ENCODE measurements around the gene VCP.

The VCP gene

DNA sequence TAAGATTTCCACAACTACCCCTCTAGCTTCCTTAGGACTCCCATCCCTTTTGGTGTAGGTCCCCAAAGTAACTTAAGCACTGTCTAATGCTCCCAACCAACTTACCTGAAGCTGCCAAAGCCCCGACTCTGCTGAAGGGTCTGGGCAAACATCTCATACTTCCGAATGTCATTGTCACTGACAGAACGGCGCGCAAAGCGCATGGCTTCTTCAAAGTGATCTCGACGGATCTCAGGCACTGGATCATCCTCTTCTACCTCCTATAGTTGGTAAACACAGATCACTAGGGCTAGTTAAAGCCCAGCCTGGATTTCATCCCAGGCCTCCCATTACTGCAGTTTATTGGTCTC lies 15.2 kb downstream of the VCP start:
- H3K27ac ChIP-seq (ENCODE audit: extremely low read depth, low read depth, low read length), result no peak overlapping the region
- H3K9me3 ChIP-seq (ENCODE audit: control insufficient read depth, insufficient read depth, low read depth, low read length), result no peaks in the 10 kb centered on the region
- no peaks in the 10 kb centered on the region for H3K4me1 ChIP-seq (ENCODE audit: control insufficient read depth, insufficient read depth, low read length)
- no peak for TF ChIP-seq ZNF366 (tag by site-specific recombination; conservative IDR thresholded peaks at IDR 0.05)
- no peak for TF ChIP-seq SALL2 (tag by site-specific recombination; IDR thresholded peaks at IDR 0.05; ENCODE audit: borderline replicate concordance)
- no peak for TF ChIP-seq ZNF404 (tag by site-specific recombination; IDR thresholded peaks at IDR 0.05)
- no peak for TF ChIP-seq ZNF10 (tag by site-specific recombination; IDR thresholded peaks at IDR 0.05)
- TF ChIP-seq ZNF350 (tag by site-specific recombination; IDR thresholded peaks at IDR 0.05), result no peak
- TF ChIP-seq ZNF704 (tag by site-specific recombination; IDR thresholded peaks at IDR 0.05), result no peak
- TF ChIP-seq, protein P1, sequence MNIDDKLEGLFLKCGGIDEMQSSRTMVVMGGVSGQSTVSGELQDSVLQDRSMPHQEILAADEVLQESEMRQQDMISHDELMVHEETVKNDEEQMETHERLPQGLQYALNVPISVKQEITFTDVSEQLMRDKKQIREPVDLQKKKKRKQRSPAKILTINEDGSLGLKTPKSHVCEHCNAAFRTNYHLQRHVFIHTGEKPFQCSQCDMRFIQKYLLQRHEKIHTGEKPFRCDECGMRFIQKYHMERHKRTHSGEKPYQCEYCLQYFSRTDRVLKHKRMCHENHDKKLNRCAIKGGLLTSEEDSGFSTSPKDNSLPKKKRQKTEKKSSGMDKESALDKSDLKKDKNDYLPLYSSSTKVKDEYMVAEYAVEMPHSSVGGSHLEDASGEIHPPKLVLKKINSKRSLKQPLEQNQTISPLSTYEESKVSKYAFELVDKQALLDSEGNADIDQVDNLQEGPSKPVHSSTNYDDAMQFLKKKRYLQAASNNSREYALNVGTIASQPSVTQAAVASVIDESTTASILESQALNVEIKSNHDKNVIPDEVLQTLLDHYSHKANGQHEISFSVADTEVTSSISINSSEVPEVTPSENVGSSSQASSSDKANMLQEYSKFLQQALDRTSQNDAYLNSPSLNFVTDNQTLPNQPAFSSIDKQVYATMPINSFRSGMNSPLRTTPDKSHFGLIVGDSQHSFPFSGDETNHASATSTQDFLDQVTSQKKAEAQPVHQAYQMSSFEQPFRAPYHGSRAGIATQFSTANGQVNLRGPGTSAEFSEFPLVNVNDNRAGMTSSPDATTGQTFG (tag by site-specific recombination; IDR thresholded peaks at IDR 0.05; ENCODE audit: borderline replicate concordance), result no peak
- TF ChIP-seq KLF16 (tag by site-specific recombination; IDR thresholded peaks at IDR 0.05), result no peak
- no peak for TF ChIP-seq ZNF488 (tag by site-specific recombination; IDR thresholded peaks at IDR 0.05)
- TF ChIP-seq PRDM6 (tag by site-specific recombination; IDR thresholded peaks at IDR 0.05), result no peak
- TF ChIP-seq ZNF501 (tag by site-specific recombination; IDR thresholded peaks at IDR 0.05), result no peak
- TF ChIP-seq ZNF560 (tag by site-specific recombination; IDR thresholded peaks at IDR 0.05; ENCODE audit: borderline replicate concordance), result no peak
- no peak for TF ChIP-seq HOXA7 (CRISPR knock-in tag; IDR thresholded peaks at IDR 0.05; ENCODE audit: borderline replicate concordance)
- TF ChIP-seq BCL11B (tag by site-specific recombination; IDR thresholded peaks at IDR 0.05; ENCODE audit: low read depth), result no peak
- TF ChIP-seq ZNF561 (tag by site-specific recombination; IDR thresholded peaks at IDR 0.05; ENCODE audit: borderline replicate concordance), result no peak
- TF ChIP-seq ZNF555 (tag by site-specific recombination; conservative IDR thresholded peaks at IDR 0.05), result no peak
- TF ChIP-seq BCL11A (tag by site-specific recombination; IDR thresholded peaks at IDR 0.05; ENCODE audit: low read depth), result no peak
- H3K36me3 ChIP-seq (ENCODE audit: control insufficient read depth in 2 of 2, insufficient read depth in 1 of 2, low read length in 2 of 2), result peaks cover 43 to 89% of the 10 kb centered on the region in 2 experiments
- ChIA-PET POLR2A (interaction anchor here (2.7 kb wide), 1 partner anchor 22 kb away, joined by 7 read pairs; the partner anchor contains the start of gene FANCG), CTCF (interaction anchor here (2.0 kb wide), 1 partner anchor 63 kb away, joined by 7 read pairs; no protein-coding TSS in a partner anchor)
- no peak overlapping the region for H3K4me3 ChIP-seq (ENCODE audit: low read depth, low read length)

DNA sequence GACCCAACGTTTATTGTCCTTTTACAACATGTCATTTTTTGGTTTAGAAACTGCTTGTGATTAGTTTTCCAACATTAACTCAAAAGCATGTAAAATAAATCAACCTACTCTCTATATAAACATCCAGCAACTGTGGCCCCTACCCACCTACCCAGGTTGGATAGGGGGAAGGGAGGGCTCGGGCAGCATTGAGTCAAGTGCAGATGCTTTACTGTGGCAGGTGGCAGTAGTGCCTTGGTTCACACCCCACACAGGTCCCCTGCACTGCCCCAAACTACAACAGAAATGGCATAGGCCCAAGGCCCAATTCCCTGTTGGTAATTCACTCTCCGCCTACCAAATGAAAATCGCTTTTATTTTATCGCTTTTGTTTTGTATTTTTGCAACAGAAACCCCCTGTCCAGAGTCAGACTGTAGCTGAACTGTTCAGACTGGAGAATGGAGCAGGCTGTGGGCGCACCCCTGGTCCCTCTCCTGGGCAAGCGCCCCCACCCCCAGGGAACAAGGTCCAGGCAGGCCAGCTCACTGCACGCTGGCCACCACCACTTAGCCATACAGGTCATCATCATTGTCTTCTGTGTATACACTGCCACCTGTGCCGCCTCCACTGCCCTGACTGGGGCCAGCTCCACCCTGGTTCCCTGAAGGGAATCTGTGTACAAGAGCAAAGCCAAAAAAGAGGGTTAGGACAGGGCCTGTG lies 15.7 kb downstream of the VCP start:
- CTCF ChIA-PET, result interaction anchor here (2.0 kb wide), 1 partner anchor 62 kb away, joined by 7 read pairs; no protein-coding TSS in a partner anchor
- Histone ChIP-seq H3K27ac (ENCODE audit: extremely low read depth, low read depth, low read length) (no peak overlapping the region), H3K9me3 (ENCODE audit: control insufficient read depth, insufficient read depth, low read depth, low read length) (no peaks in the 10 kb centered on the region), H3K4me1 (ENCODE audit: control insufficient read depth, insufficient read depth, low read length) (no peaks in the 10 kb centered on the region), H3K4me3 (ENCODE audit: low read depth, low read length) (no peak overlapping the region), H3K36me3 (ENCODE audit: control insufficient read depth in 2 of 2, insufficient read depth in 1 of 2, low read length in 2 of 2) (peaks cover 41 to 87% of the 10 kb centered on the region in 2 experiments)
- POLR2A ChIA-PET, result interaction anchor here (0.7 to 2.7 kb wide), 3 partner anchors 11 to 23 kb away, joined by 3 to 7 read pairs (median 5); partner anchors contain the start of genes FANCG and VCP
- no peak for TF ChIP-seq GFI1B (tag by site-specific recombination; IDR thresholded peaks at IDR 0.05)
- TF ChIP-seq, protein P2, sequence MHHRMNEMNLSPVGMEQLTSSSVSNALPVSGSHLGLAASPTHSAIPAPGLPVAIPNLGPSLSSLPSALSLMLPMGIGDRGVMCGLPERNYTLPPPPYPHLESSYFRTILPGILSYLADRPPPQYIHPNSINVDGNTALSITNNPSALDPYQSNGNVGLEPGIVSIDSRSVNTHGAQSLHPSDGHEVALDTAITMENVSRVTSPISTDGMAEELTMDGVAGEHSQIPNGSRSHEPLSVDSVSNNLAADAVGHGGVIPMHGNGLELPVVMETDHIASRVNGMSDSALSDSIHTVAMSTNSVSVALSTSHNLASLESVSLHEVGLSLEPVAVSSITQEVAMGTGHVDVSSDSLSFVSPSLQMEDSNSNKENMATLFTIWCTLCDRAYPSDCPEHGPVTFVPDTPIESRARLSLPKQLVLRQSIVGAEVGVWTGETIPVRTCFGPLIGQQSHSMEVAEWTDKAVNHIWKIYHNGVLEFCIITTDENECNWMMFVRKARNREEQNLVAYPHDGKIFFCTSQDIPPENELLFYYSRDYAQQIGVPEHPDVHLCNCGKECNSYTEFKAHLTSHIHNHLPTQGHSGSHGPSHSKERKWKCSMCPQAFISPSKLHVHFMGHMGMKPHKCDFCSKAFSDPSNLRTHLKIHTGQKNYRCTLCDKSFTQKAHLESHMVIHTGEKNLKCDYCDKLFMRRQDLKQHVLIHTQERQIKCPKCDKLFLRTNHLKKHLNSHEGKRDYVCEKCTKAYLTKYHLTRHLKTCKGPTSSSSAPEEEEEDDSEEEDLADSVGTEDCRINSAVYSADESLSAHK (tag by site-specific recombination; IDR thresholded peaks at IDR 0.05), result no peak
- TF ChIP-seq, protein P3, sequence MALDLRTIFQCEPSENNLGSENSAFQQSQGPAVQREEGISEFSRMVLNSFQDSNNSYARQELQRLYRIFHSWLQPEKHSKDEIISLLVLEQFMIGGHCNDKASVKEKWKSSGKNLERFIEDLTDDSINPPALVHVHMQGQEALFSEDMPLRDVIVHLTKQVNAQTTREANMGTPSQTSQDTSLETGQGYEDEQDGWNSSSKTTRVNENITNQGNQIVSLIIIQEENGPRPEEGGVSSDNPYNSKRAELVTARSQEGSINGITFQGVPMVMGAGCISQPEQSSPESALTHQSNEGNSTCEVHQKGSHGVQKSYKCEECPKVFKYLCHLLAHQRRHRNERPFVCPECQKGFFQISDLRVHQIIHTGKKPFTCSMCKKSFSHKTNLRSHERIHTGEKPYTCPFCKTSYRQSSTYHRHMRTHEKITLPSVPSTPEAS (tag by site-specific recombination; IDR thresholded peaks at IDR 0.05), result no peak
- TF ChIP-seq, protein P4, sequence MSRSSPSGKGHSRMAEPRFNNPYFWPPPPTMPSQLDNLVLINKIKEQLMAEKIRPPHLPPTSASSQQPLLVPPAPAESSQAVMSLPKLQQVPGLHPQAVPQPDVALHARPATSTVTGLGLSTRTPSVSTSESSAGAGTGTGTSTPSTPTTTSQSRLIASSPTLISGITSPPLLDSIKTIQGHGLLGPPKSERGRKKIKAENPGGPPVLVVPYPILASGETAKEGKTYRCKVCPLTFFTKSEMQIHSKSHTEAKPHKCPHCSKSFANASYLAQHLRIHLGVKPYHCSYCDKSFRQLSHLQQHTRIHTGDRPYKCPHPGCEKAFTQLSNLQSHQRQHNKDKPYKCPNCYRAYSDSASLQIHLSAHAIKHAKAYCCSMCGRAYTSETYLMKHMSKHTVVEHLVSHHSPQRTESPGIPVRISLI (tag by site-specific recombination; IDR thresholded peaks at IDR 0.05), result no peak
